A549 (cell line): Measurements from ENCODE around the gene LGI1.

Source experiments
- CEBPB ChIP-seq, 2 experiments: fragments of >200 bp in 1 of 2; sonication (Bioruptor Twin) in 1 of 2; formaldehyde crosslinking in 1 of 2; IDR thresholded peaks; 2 replicates each; pipeline ENCODE4 v1.6.1; 2012 to 2016
- EHF ChIP-seq: fragments of 250-450 bp; sonication (Bioruptor Pico); IDR thresholded peaks from 2 replicates; pipeline ENCODE4 v1.5.0; 2020; ENCODE audit warnings: mild to moderate bottlenecking
- EP300 ChIP-seq, 2 experiments: fragments of >200 bp; sonication (Bioruptor Twin); formaldehyde crosslinking; IDR thresholded peaks; 2 replicates in 1 of 2; 3 replicates in 1 of 2; pipeline ENCODE4 v1.6.1; 2016 to 2017
- ESRRA ChIP-seq: fragments of 150-350 bp; IDR thresholded peaks from 2 replicates; pipeline ENCODE4 v1.6.1; 2014; ENCODE audit warnings: mild to moderate bottlenecking, low read length, borderline replicate concordance
- JUN ChIP-seq, 2 experiments: fragments of >200 bp; sonication (Bioruptor Twin); formaldehyde crosslinking; IDR thresholded peaks; 2 replicates in 1 of 2; 3 replicates in 1 of 2; pipeline ENCODE4 v1.6.1; 2016 to 2017
- MAFK ChIP-seq: fragments of 450-650 bp; IDR thresholded peaks from 2 replicates; pipeline ENCODE4 v1.6.1; 2014; ENCODE audit not compliant: partially characterized antibody
- NFE2L2 ChIP-seq: fragments of 150-350 bp; conservative IDR thresholded peaks from 2 replicates; pipeline ENCODE4 v1.6.1; 2014; ENCODE audit warnings: low read length
- POLR2A ChIP-seq: IDR thresholded peaks from 2 replicates; pipeline ENCODE4 v1.6.1; 2012; ENCODE audit warnings: mild to moderate bottlenecking, low read length
- POLR2AphosphoS2 ChIP-seq: conservative IDR thresholded peaks from 2 replicates; pipeline ENCODE4 v1.6.1; 2012; ENCODE audit warnings: low read length, improper control_type of control experiment, inconsistent platforms
- RAD21 ChIP-seq, 2 experiments: fragments of >200 bp in 1 of 2; sonication (Bioruptor Twin) in 1 of 2; formaldehyde crosslinking in 1 of 2; IDR thresholded peaks in 1 of 2; conservative IDR thresholded peaks in 1 of 2; 2 replicates in 1 of 2; 3 replicates in 1 of 2; pipeline ENCODE4 v1.6.1; 2012 to 2018; ENCODE audit warnings: inconsistent platforms in 1 of 2
- RCOR1 ChIP-seq: fragments of 150-350 bp; IDR thresholded peaks from 2 replicates; pipeline ENCODE4 v1.6.1; 2014; ENCODE audit warnings: antibody characterized with exemption, low read length, low read depth
- USF2 ChIP-seq: fragments of 450-650 bp; IDR thresholded peaks from 2 replicates; pipeline ENCODE4 v1.6.1; 2014; ENCODE audit warnings: antibody characterized with exemption
- ZSCAN20 ChIP-seq: fragments of 250-450 bp; sonication (Bioruptor Pico); IDR thresholded peaks from 2 replicates; pipeline ENCODE4 v1.8.0; 2022; ENCODE audit warnings: mild to moderate bottlenecking, moderate library complexity
- TF ChIP-seq, protein P1 (sequence below): fragments of >200 bp; sonication (Bioruptor Twin); formaldehyde crosslinking; IDR thresholded peaks from 3 replicates; pipeline ENCODE4 v1.5.1; 2016

- TF ChIP-seq CEBPB (IDR thresholded peaks at IDR 0.05) (no peak), ZSCAN20 (no peak), RAD21 (conservative IDR thresholded peaks at IDR 0.05 in 1 of 2, IDR thresholded peaks at IDR 0.05 in 1 of 2) (no peak), MAFK (no peak), POLR2A (no peak), ESRRA (no peak), JUN (IDR thresholded peaks at IDR 0.05) (no peak), RCOR1 (no peak), EP300 (IDR thresholded peaks at IDR 0.05) (no peak), USF2 (no peak), NFE2L2 (no peak), POLR2AphosphoS2 (no peak), EHF (no peak)
- TF ChIP-seq, protein P1, sequence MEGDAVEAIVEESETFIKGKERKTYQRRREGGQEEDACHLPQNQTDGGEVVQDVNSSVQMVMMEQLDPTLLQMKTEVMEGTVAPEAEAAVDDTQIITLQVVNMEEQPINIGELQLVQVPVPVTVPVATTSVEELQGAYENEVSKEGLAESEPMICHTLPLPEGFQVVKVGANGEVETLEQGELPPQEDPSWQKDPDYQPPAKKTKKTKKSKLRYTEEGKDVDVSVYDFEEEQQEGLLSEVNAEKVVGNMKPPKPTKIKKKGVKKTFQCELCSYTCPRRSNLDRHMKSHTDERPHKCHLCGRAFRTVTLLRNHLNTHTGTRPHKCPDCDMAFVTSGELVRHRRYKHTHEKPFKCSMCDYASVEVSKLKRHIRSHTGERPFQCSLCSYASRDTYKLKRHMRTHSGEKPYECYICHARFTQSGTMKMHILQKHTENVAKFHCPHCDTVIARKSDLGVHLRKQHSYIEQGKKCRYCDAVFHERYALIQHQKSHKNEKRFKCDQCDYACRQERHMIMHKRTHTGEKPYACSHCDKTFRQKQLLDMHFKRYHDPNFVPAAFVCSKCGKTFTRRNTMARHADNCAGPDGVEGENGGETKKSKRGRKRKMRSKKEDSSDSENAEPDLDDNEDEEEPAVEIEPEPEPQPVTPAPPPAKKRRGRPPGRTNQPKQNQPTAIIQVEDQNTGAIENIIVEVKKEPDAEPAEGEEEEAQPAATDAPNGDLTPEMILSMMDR: no peak
These were observed 47.3 kb upstream of the LGI1 start for GRCh38 chr10:93710333-93710909.
